ENCODE measurements around the gene ITSN1.

DNA sequence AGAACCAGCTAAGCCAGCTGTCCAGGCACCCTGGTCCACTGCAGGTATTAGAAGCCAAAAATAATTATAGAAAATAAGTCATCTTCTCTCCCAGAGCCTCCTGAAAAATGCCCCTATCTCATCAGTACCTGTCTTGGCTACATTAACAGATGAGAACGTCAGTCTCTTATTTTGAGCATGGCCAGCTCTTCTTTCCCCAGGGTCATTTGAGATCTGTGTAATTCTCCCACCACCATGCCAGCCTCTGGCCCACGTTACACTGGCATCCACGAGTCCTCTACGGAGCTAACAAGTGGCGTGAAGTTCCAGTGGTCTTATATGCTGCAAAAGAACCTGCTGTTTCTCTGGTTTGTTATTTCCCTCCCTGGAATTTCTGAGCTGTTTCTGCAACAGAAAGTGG, 155.3 kb downstream of the ITSN1 start:
- TF ChIP-seq, protein P1, sequence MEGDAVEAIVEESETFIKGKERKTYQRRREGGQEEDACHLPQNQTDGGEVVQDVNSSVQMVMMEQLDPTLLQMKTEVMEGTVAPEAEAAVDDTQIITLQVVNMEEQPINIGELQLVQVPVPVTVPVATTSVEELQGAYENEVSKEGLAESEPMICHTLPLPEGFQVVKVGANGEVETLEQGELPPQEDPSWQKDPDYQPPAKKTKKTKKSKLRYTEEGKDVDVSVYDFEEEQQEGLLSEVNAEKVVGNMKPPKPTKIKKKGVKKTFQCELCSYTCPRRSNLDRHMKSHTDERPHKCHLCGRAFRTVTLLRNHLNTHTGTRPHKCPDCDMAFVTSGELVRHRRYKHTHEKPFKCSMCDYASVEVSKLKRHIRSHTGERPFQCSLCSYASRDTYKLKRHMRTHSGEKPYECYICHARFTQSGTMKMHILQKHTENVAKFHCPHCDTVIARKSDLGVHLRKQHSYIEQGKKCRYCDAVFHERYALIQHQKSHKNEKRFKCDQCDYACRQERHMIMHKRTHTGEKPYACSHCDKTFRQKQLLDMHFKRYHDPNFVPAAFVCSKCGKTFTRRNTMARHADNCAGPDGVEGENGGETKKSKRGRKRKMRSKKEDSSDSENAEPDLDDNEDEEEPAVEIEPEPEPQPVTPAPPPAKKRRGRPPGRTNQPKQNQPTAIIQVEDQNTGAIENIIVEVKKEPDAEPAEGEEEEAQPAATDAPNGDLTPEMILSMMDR (IDR thresholded peaks at IDR 0.05; ENCODE audit: low read depth, low read length, missing input control), result no peak
- TF ChIP-seq, protein P2, sequence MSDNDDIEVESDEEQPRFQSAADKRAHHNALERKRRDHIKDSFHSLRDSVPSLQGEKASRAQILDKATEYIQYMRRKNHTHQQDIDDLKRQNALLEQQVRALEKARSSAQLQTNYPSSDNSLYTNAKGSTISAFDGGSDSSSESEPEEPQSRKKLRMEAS (IDR thresholded peaks at IDR 0.05), result no peak
- TF ChIP-seq JUND (IDR thresholded peaks at IDR 0.05), result no peak
- TF ChIP-seq SP1 (IDR thresholded peaks at IDR 0.05), result no peak
- TF ChIP-seq GABPA (IDR thresholded peaks at IDR 0.05 in 1 of 2, conservative IDR thresholded peaks at IDR 0.05 in 1 of 2), result no peak
- TF ChIP-seq YY1 (IDR thresholded peaks at IDR 0.05), result no peak
- no peak for TF ChIP-seq RAD21 (IDR thresholded peaks at IDR 0.05)
- TF ChIP-seq, protein P3, sequence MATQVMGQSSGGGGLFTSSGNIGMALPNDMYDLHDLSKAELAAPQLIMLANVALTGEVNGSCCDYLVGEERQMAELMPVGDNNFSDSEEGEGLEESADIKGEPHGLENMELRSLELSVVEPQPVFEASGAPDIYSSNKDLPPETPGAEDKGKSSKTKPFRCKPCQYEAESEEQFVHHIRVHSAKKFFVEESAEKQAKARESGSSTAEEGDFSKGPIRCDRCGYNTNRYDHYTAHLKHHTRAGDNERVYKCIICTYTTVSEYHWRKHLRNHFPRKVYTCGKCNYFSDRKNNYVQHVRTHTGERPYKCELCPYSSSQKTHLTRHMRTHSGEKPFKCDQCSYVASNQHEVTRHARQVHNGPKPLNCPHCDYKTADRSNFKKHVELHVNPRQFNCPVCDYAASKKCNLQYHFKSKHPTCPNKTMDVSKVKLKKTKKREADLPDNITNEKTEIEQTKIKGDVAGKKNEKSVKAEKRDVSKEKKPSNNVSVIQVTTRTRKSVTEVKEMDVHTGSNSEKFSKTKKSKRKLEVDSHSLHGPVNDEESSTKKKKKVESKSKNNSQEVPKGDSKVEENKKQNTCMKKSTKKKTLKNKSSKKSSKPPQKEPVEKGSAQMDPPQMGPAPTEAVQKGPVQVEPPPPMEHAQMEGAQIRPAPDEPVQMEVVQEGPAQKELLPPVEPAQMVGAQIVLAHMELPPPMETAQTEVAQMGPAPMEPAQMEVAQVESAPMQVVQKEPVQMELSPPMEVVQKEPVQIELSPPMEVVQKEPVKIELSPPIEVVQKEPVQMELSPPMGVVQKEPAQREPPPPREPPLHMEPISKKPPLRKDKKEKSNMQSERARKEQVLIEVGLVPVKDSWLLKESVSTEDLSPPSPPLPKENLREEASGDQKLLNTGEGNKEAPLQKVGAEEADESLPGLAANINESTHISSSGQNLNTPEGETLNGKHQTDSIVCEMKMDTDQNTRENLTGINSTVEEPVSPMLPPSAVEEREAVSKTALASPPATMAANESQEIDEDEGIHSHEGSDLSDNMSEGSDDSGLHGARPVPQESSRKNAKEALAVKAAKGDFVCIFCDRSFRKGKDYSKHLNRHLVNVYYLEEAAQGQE (IDR thresholded peaks at IDR 0.05), result no peak
- TF ChIP-seq RXRA (IDR thresholded peaks at IDR 0.05), result no peak
- TF ChIP-seq EGR1 (IDR thresholded peaks at IDR 0.05; ENCODE audit: low read depth in 2 of 2), result no peak
- no peak for TF ChIP-seq TAF1 (conservative IDR thresholded peaks at IDR 0.05)
- TF ChIP-seq, protein P4, sequence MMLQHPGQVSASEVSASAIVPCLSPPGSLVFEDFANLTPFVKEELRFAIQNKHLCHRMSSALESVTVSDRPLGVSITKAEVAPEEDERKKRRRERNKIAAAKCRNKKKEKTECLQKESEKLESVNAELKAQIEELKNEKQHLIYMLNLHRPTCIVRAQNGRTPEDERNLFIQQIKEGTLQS (IDR thresholded peaks at IDR 0.05), result no peak
- TF ChIP-seq NR2F2 (IDR thresholded peaks at IDR 0.05), result no peak
- TF ChIP-seq HNF4A (conservative IDR thresholded peaks at IDR 0.05), result no peak

Data from liver (tissue), 3 donors.